Caki2 (cell line): ENCODE data around the gene FHAD1. TPM values are rescaled to one million over a fixed set of nuclear protein-coding genes. Genes with fewer than 3 reads are reported as not detected.

Experiments
- DNase-seq: peaks from one replicate; pipeline ENCODE4 v3.0.0-alpha.2; 2015; ENCODE audit warnings: low read depth
- in situ Hi-C: cut with HindIII; loops from 2 replicates; pipeline ENCODE4 v1.10.0; 2016; ENCODE audit warnings: low sequenced_read_pairs, low pct_unique_long_range_greater_than_20kb, mixed read lengths
- total RNA-seq: library from RNA; depleted of rRNA; stranded (reverse); fragments of >200 nt; shearing (Covaris generic); gene quantifications from 2 replicates; pipeline ENCODE4 v1.2.3, GENCODE V29; 2014; ENCODE audit warnings: low replicate concordance; rRNA removed

FHAD1 gene
- total RNA-seq, 1 experiment from 2014 or later, result 18.0 TPM

DNA sequence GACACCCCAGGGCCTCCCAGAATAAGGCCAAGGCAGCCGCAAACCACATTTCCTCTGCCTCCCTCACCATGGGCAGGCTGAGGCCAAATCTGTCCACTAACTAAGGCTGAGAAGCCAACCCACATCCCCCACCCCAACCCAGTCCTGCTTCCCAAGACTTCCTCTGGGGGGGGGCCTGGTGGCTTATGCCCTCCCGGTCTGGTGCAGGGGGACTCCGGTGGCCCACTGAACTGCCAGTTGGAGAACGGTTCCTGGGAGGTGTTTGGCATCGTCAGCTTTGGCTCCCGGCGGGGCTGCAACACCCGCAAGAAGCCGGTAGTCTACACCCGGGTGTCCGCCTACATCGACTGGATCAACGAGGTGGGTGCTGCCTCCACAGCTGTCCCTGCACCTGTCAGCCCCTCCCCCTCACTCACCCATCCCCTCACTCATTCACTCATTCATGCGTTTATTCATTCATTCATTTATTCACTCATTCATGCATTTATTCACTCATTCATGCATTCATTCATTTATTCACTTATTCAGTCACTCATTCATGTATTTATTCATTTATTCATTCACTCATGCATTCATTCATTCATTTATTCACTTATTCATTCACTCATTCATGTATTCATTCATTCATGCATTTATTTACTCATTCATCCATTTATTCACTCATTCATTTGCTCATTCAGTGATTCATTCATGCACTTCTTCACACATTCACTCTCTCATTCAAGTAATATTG lies 198.5 kb downstream of the FHAD1 start:
- no peak for DNase-seq
- in situ Hi-C loops, result no loop called here

DNA sequence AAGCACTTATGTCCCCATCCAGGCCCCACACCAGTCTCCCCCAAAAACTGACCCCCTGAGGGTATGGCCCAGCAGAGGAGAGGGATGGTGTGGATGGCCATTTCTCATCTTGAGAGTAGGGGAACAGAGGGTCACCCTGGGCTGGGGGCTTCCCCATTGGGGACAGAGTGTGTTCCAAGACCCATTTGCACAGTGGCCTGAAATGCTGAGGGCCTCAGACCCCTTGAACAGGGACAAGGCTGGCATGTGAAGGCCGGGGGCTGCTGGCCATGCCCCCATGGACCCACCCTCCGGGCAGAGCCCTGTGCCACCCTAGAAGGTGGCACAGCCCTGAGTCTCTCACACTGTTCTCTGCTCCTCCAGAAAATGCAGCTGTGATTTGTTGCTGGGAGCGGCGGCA lies 199.2 kb downstream of the FHAD1 start:
- in situ Hi-C loops, result no loop called here

More for the DNA sequence above, 199.2 kb downstream of the FHAD1 start:
- no peak for DNase-seq

Other genes with a start within 250 kb of the FHAD1 start
- gene TMEM51, start 93.5 kb upstream of the FHAD1 start, total RNA-seq, result 16.6 and 21.1 TPM in 2 replicates
- gene EFHD2, start 162.7 kb downstream of the FHAD1 start, total RNA-seq, result 70.7 and 81.3 TPM in 2 replicates
- not detected in 2 replicates for gene CTRC, start 191.2 kb downstream of the FHAD1 start, total RNA-seq
- not detected in 2 replicates for gene CELA2A, start 209.5 kb downstream of the FHAD1 start, total RNA-seq
- not detected in 2 replicates for gene CELA2B, start 228.9 kb downstream of the FHAD1 start, total RNA-seq